ENCODE measurements around the gene RNF152. TPM values are rescaled to one million over a fixed set of nuclear protein-coding genes. Genes with fewer than 3 reads are reported as not detected.

The RNF152 gene
- polyA plus RNA-seq, 1 donor from 2014 or later: 22.9 TPM

- Histone ChIP-seq H3K27me3 (ENCODE audit: insufficient read depth, low read depth, low read length) (no peaks in the 10 kb centered on the region), H4K20me1 (ENCODE audit: insufficient read depth) (no peaks in the 10 kb centered on the region), H3F3A (ENCODE audit: insufficient read depth, low read length, poor library complexity, severe bottlenecking) (no peaks in the 10 kb centered on the region), H3K9ac (ENCODE audit: low read length) (no peak overlapping the region), H3K9me3 (ENCODE audit: low read length) (no peaks in the 10 kb centered on the region), H3K36me3 (ENCODE audit: insufficient read depth, low read length) (no peaks in the 10 kb centered on the region), H3K4me3 (ENCODE audit: low read length) (no peak overlapping the region), H2AFZ (ENCODE audit: low read depth, low read length) (no peak overlapping the region), H3K9me2 (ENCODE audit: insufficient read depth, low read length) (no peaks in the 10 kb centered on the region), H3K79me2 (replicated peaks; ENCODE audit: insufficient read depth, low read length) (no peaks in the 10 kb centered on the region), H3K4me2 (ENCODE audit: low read length) (no peak overlapping the region), H3K27ac (ENCODE audit: low read length) (no peak overlapping the region)
- TF ChIP-seq EZH2 (IDR thresholded peaks at IDR 0.05; ENCODE audit: borderline replicate concordance, insufficient read depth, low read length, poor library complexity, severe bottlenecking) (no peak), SMC3 (conservative IDR thresholded peaks at IDR 0.05; ENCODE audit: poor library complexity) (no peak), POLR2AphosphoS5 (IDR thresholded peaks at IDR 0.05) (no peak), RAD21 (conservative IDR thresholded peaks at IDR 0.05) (no peak)
Observed at GRCh38 chr18:61876899-61877298, 15.9 kb downstream of the RNF152 start.

GRCh38 chr18:61870151-61870550, 22.7 kb downstream of the RNF152 start:
- Histone ChIP-seq H3K27ac (ENCODE audit: low read length) (no peak overlapping the region), H3K4me3 (ENCODE audit: low read length) (no peak overlapping the region), H3K9ac (ENCODE audit: low read length) (no peak overlapping the region), H3K4me2 (ENCODE audit: low read length) (no peak overlapping the region), H3K9me3 (ENCODE audit: low read length) (no peaks in the 10 kb centered on the region), H3F3A (ENCODE audit: insufficient read depth, low read length, poor library complexity, severe bottlenecking) (no peaks in the 10 kb centered on the region), H3K79me2 (replicated peaks; ENCODE audit: insufficient read depth, low read length) (no peaks in the 10 kb centered on the region), H3K9me2 (ENCODE audit: insufficient read depth, low read length) (no peaks in the 10 kb centered on the region), H2AFZ (ENCODE audit: low read depth, low read length) (no peak overlapping the region), H4K20me1 (ENCODE audit: insufficient read depth) (no peaks in the 10 kb centered on the region), H3K36me3 (ENCODE audit: insufficient read depth, low read length) (no peaks in the 10 kb centered on the region), H3K27me3 (ENCODE audit: insufficient read depth, low read depth, low read length) (no peaks in the 10 kb centered on the region)
- TF ChIP-seq CTCF (IDR thresholded peaks at IDR 0.05; ENCODE audit: poor library complexity, severe bottlenecking) (no peak), POLR2AphosphoS5 (IDR thresholded peaks at IDR 0.05) (no peak), RAD21 (conservative IDR thresholded peaks at IDR 0.05) (no peak), SMC3 (conservative IDR thresholded peaks at IDR 0.05; ENCODE audit: poor library complexity) (no peak), EZH2 (IDR thresholded peaks at IDR 0.05; ENCODE audit: borderline replicate concordance, insufficient read depth, low read length, poor library complexity, severe bottlenecking) (no peak), EP300 (conservative IDR thresholded peaks at IDR 0.05; ENCODE audit: poor library complexity, severe bottlenecking) (no peak), TAF1 (IDR thresholded peaks at IDR 0.05; ENCODE audit: low read depth) (no peak), MXI1 (conservative IDR thresholded peaks at IDR 0.05; ENCODE audit: poor library complexity, severe bottlenecking) (no peak), REST (IDR thresholded peaks at IDR 0.05; ENCODE audit: borderline replicate concordance) (no peak)
